Measurements from ENCODE around the gene IFNA13.

GRCh38 chr9:21402386-21403251, 34.8 kb upstream of the IFNA13 start:
- TF ChIP-seq CTCF (IDR thresholded peaks at IDR 0.05) = no peak
- TF ChIP-seq POLR2A (IDR thresholded peaks at IDR 0.05) = no peak

Measured in lower leg skin (tissue), 3 donors.